Daoy (cell line): ENCODE data around the gene GALR1. TPM values are rescaled to one million over a fixed set of nuclear protein-coding genes. Genes with fewer than 3 reads are reported as not detected.
A peak's percentile ranks its signal among the peaks of the same experiment; 100 is the strongest.

Experiments
- DNase-seq: peaks from one replicate; pipeline ENCODE4 v3.0.0-alpha.2; 2015; ENCODE audit warnings: low read depth
- total RNA-seq: library from RNA; depleted of rRNA; stranded (reverse); fragments of >200 nt; shearing (Covaris generic); gene quantifications from 2 replicates; pipeline ENCODE4 v1.2.3, GENCODE V29; 2014; rRNA removed

The GALR1 gene
- total RNA-seq, 1 experiment from 2014 or later = not detected

DNA sequence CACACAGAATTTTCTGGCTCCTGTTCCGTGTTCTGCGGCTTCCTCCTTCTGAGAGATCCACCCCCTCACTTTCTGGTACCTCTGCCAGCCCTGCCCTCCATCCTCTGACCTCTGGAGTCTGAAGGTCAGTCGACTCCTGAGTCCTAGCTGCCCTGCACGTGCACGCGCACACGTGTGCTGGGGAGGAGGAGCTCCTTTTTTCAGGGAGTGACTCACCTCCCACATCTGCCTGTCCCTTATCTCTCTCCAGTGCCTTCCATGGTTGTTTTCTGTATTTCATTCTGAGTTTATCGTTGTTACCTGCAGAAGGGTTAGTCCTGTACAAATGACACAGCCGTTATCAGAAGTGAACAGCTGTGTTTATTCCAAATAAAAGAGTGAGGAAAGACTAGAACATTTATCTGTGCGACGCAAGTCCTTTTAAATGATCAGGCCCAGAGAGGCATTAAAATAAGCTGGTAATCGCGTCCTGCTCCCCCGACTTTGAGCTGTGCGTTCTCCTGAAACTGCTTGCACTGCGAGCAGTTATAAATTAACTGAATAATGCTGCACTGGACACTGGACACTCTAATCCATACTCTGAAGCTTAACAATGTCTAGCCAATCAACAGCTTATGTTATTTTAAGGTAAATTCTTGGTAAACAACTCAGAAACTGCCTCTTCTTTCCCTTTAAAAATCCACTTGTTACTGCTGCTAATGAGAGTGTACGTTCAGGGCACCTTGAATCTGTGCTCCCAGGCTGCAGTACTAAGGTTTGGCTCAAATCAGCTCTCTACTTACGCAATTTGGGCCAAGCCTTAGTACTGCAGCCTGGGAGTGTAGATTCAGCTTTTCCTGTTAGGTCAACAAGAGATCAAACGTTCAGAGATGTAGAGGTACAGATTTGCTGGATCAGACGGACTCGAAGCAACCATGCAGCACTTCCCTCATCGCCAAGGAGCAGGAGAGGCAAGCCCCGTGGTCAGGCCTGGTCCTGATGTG lies 72.5 kb downstream of the GALR1 start:
- DNase-seq = peak; percentile 17

DNA sequence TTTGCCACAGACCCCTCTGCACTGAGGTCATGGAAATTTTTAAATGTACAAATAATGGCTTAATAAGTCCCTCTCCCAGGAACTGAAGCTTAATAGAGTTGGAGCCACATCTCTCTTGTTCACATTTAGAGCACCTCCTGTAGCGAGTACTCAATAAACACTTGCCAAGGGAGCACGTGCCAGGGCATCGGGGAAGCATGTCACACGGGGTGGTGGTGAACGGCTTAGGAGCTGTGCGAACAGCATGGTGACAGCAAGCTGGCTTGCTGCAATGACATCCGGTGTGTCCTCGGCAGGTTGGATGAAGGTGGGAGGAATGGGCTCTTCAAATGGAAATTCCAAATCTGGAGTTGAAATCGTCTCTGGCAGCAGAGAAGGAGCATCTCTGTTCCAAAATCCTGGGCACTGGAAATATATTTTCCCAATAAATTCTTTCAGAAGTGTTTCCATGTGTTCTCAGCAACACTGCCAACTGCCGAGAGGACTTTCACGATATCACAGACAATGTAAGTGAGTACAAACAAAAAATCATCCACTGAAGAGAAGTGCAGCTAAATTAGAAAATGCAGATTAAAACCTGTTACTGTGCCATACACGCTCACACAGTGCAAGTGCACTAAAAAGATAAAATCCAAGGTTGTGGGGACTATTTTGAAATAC lies 74.1 kb downstream of the GALR1 start:
- no peak for DNase-seq

Other genes with a start within 250 kb of the GALR1 start
- 0.21 TPM in 1 of 2 replicates, not detected in the other for gene MBP, start 117.1 kb upstream of the GALR1 start, total RNA-seq